ENCODE measurements around the gene SAMD8.
"Not testable (repeated sequence)": the region's sequence is repeated elsewhere in the genome, so short reads cannot be mapped to it uniquely, and the experiment has no call there.

Gene SAMD8

GRCh38 chr10:75195035-75195763, 83.7 kb downstream of the SAMD8 start:
- no peak for DNase-seq (ENCODE audit: low read depth in 1 of 2, low spot score in 1 of 2)
- TF ChIP-seq, protein P1, sequence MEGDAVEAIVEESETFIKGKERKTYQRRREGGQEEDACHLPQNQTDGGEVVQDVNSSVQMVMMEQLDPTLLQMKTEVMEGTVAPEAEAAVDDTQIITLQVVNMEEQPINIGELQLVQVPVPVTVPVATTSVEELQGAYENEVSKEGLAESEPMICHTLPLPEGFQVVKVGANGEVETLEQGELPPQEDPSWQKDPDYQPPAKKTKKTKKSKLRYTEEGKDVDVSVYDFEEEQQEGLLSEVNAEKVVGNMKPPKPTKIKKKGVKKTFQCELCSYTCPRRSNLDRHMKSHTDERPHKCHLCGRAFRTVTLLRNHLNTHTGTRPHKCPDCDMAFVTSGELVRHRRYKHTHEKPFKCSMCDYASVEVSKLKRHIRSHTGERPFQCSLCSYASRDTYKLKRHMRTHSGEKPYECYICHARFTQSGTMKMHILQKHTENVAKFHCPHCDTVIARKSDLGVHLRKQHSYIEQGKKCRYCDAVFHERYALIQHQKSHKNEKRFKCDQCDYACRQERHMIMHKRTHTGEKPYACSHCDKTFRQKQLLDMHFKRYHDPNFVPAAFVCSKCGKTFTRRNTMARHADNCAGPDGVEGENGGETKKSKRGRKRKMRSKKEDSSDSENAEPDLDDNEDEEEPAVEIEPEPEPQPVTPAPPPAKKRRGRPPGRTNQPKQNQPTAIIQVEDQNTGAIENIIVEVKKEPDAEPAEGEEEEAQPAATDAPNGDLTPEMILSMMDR (IDR thresholded peaks at IDR 0.05; ENCODE audit: insufficient read depth, low read length), result no peak
- no peak for TF ChIP-seq SPI1 (IDR thresholded peaks at IDR 0.05; ENCODE audit: borderline replicate concordance, low read depth)
- TF ChIP-seq POLR2AphosphoS5 (IDR thresholded peaks at IDR 0.05; ENCODE audit: low read depth), result no peak
- TF ChIP-seq, protein P2, sequence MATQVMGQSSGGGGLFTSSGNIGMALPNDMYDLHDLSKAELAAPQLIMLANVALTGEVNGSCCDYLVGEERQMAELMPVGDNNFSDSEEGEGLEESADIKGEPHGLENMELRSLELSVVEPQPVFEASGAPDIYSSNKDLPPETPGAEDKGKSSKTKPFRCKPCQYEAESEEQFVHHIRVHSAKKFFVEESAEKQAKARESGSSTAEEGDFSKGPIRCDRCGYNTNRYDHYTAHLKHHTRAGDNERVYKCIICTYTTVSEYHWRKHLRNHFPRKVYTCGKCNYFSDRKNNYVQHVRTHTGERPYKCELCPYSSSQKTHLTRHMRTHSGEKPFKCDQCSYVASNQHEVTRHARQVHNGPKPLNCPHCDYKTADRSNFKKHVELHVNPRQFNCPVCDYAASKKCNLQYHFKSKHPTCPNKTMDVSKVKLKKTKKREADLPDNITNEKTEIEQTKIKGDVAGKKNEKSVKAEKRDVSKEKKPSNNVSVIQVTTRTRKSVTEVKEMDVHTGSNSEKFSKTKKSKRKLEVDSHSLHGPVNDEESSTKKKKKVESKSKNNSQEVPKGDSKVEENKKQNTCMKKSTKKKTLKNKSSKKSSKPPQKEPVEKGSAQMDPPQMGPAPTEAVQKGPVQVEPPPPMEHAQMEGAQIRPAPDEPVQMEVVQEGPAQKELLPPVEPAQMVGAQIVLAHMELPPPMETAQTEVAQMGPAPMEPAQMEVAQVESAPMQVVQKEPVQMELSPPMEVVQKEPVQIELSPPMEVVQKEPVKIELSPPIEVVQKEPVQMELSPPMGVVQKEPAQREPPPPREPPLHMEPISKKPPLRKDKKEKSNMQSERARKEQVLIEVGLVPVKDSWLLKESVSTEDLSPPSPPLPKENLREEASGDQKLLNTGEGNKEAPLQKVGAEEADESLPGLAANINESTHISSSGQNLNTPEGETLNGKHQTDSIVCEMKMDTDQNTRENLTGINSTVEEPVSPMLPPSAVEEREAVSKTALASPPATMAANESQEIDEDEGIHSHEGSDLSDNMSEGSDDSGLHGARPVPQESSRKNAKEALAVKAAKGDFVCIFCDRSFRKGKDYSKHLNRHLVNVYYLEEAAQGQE (IDR thresholded peaks at IDR 0.05; ENCODE audit: insufficient replicate concordance, low read depth), result no peak
- no peak for TF ChIP-seq GABPA (IDR thresholded peaks at IDR 0.05; ENCODE audit: low read depth)
- no peak overlapping the region for H3K4me3 ChIP-seq (replicated peaks; ENCODE audit: insufficient read depth, low read length)
- H3K27ac ChIP-seq (replicated peaks), result no peak overlapping the region
- H3K27me3 ChIP-seq (ENCODE audit: insufficient read depth, poor library complexity, severe bottlenecking), result no peaks in the 10 kb centered on the region

DNA sequence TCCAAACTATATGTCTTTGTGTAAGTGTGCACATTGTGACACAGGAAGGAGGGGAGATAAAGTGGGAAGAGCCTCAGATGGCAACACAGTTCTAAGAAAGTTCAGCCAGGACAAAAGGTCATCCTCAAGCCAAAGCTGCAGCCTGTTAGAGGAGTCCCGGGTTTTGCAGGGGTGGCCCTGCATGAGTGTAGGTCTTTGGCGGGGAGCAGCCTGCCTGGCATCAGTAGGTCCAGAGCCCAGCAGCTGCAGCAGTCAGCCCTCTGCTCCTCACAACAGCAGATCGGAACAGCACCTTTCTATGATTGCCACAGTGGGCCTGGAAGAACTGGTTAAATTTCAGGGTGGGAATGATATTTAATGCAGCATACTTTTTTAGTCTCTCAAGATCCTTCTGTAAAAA, 85.6 kb downstream of the SAMD8 start:
- Histone ChIP-seq H3K27me3 (ENCODE audit: insufficient read depth, poor library complexity, severe bottlenecking) (no peaks in the 10 kb centered on the region), H3K27ac (replicated peaks) (no peak overlapping the region), H3K4me3 (replicated peaks; ENCODE audit: insufficient read depth, low read length) (no peak overlapping the region)
- no peak for DNase-seq (ENCODE audit: low read depth in 1 of 2, low spot score in 1 of 2)
- TF ChIP-seq SPI1 (IDR thresholded peaks at IDR 0.05; ENCODE audit: borderline replicate concordance, low read depth) (no peak), POLR2AphosphoS5 (IDR thresholded peaks at IDR 0.05; ENCODE audit: low read depth) (no peak), GABPA (IDR thresholded peaks at IDR 0.05; ENCODE audit: low read depth) (no peak)
- TF ChIP-seq, protein P1 (IDR thresholded peaks at IDR 0.05; ENCODE audit: insufficient read depth, low read length), result no peak
- TF ChIP-seq, protein P2 (IDR thresholded peaks at IDR 0.05; ENCODE audit: insufficient replicate concordance, low read depth), result no peak

GRCh38 chr10:75197906-75198305, 86.5 kb downstream of the SAMD8 start:
- DNase-seq (ENCODE audit: low read depth in 1 of 2, low spot score in 1 of 2), result no peak
- TF ChIP-seq, protein P1 (IDR thresholded peaks at IDR 0.05; ENCODE audit: insufficient read depth, low read length), result no peak
- TF ChIP-seq GABPA (IDR thresholded peaks at IDR 0.05; ENCODE audit: low read depth), result no peak
- H3K27me3 ChIP-seq (ENCODE audit: insufficient read depth, poor library complexity, severe bottlenecking), result no peaks in the 10 kb centered on the region
- H3K4me3 ChIP-seq (replicated peaks; ENCODE audit: insufficient read depth, low read length), result no peak overlapping the region
- no peak overlapping the region for H3K27ac ChIP-seq (replicated peaks)

DNA sequence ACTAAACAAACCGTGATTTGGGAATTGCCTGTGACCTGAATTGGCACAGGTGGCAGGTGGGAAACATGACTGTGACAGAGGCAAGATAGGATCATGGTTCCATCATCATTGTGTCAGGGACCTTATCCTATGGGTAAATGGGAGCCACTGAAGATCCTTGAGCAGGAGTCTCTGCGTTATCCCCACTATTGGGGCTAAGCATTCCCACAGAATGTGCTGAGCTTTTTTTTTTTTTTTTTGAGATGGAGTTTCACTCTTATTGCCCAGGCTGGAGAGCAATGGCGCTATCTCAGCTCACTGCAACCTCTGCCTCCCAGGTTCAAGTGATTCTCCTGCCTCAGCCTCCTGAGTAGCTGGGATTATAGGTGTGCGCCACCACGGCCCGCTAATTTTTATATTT, 88.5 kb downstream of the SAMD8 start:
- not testable (repeated sequence) for H3K27me3 ChIP-seq (ENCODE audit: insufficient read depth, poor library complexity, severe bottlenecking); H3K27ac ChIP-seq (replicated peaks); DNase-seq (ENCODE audit: low read depth in 1 of 2, low spot score in 1 of 2); H3K4me3 ChIP-seq (replicated peaks; ENCODE audit: insufficient read depth, low read length)
